Esophagus (tissue), 2 donors: Measurements from ENCODE around the gene DONSON. TPM values are rescaled to one million over a fixed set of nuclear protein-coding genes. Genes with fewer than 3 reads are reported as not detected.

Experiments used
- H3K27ac ChIP-seq, 2 donors: one replicate each; pipeline ENCODE4 v1.5.1; 2013; ENCODE audit warnings: low read depth in 2 of 2, mild to moderate bottlenecking in 2 of 2, inconsistent platforms in 1 of 2, low read length in 1 of 2, moderate library complexity in 1 of 2
- H3K27me3 ChIP-seq, 2 donors: one replicate each; pipeline ENCODE4 v1.6.1; 2013; ENCODE audit warnings: low read length in 2 of 2, control low read depth in 1 of 2, mild to moderate bottlenecking in 1 of 2; ENCODE audit not compliant: insufficient read depth in 2 of 2, control insufficient read depth in 1 of 2
- H3K36me3 ChIP-seq, 2 donors: one replicate each; pipeline ENCODE4 v1.6.1; 2013; ENCODE audit warnings: low read length in 1 of 2; ENCODE audit not compliant: control insufficient read depth in 2 of 2, insufficient read depth in 2 of 2
- H3K4me1 ChIP-seq, 2 donors: one replicate each; pipeline ENCODE4 v1.6.1; 2013; ENCODE audit warnings: low read length in 1 of 2; ENCODE audit not compliant: control insufficient read depth in 2 of 2, insufficient read depth in 2 of 2
- H3K4me3 ChIP-seq, 2 donors: one replicate each; pipeline ENCODE4 v1.5.1; 2013; ENCODE audit warnings: low read length in 2 of 2, mild to moderate bottlenecking in 2 of 2, low read depth in 1 of 2, moderate library complexity in 1 of 2
- H3K9me3 ChIP-seq, 2 donors: one replicate each; pipeline ENCODE4 v1.6.1; 2013; ENCODE audit warnings: mild to moderate bottlenecking in 2 of 2, low read depth in 1 of 2, low read length in 1 of 2, moderate library complexity in 1 of 2; ENCODE audit not compliant: control insufficient read depth in 2 of 2, insufficient read depth in 1 of 2
- WGBS, 2 donors: extraction: QIAGEN DNeasy Blood & Tissue Kit; methylation state at CpG; one replicate each; pipeline ENCODE4 v1.1.7; 2013; 5-methylcytosine and 5-hydroxymethylcytosine counted together
- polyA plus RNA-seq, 2 donors: library from polyadenylated mRNA; stranded (reverse); fragments of 200-250 nt; gene quantifications; one replicate each; pipeline ENCODE4 v1.2.3, GENCODE V29; 2013
- donor health status: healthy with polysubstance abuse.
- donor health status: Bipolar disorder and iron deficiency.

The DONSON gene
- polyA plus RNA-seq, 2 donors = 10.6 to 17.4 TPM

- H3K4me3 ChIP-seq = no peak overlapping the region
- H3K36me3 ChIP-seq = peaks cover 9 to 11% of the 10 kb centered on the region in 2 donors
- H3K9me3 ChIP-seq = no peaks in the 10 kb centered on the region
- H3K27me3 ChIP-seq = no peaks in the 10 kb centered on the region
- 80 to 85% methylated on average over 6 of the region's 6 CpGs for WGBS, 2 donors
- H3K4me1 ChIP-seq = no peaks in the 10 kb centered on the region
- no peak overlapping the region for H3K27ac ChIP-seq
Observed at GRCh38 chr21:33567914-33568313, 20.6 kb downstream of the DONSON start.

GRCh38 chr21:33566514-33566913, 22.0 kb downstream of the DONSON start:
- H3K9me3 ChIP-seq = no peaks in the 10 kb centered on the region
- no peaks in the 10 kb centered on the region for H3K27me3 ChIP-seq
- H3K36me3 ChIP-seq = peaks cover 8 to 9% of the 10 kb centered on the region in 2 donors
- no peak overlapping the region for H3K4me3 ChIP-seq
- 94 to 96% methylated on average over 2 of the region's 2 CpGs for WGBS, 2 donors
- H3K27ac ChIP-seq = no peak overlapping the region
- H3K4me1 ChIP-seq = no peaks in the 10 kb centered on the region

- Histone ChIP-seq H3K4me1 (no peaks in the 10 kb centered on the region), H3K27me3 (no peaks in the 10 kb centered on the region), H3K9me3 (no peaks in the 10 kb centered on the region), H3K4me3 (no peak overlapping the region), H3K27ac (no peak overlapping the region), H3K36me3 (peaks cover 7 to 12% of the 10 kb centered on the region in 2 donors)
- WGBS, 2 donors = 96 to 97% methylated on average over 2 of the region's 2 CpGs
Observed at GRCh38 chr21:33562389-33562788, 26.1 kb downstream of the DONSON start.

GRCh38 chr21:33561373-33561772, 27.1 kb downstream of the DONSON start:
- Histone ChIP-seq H3K27me3 (no peaks in the 10 kb centered on the region), H3K4me3 (no peak overlapping the region), H3K27ac (no peak overlapping the region), H3K4me1 (no peaks in the 10 kb centered on the region), H3K9me3 (no peaks in the 10 kb centered on the region), H3K36me3 (peaks cover 9 to 13% of the 10 kb centered on the region in 2 donors)
- 76 to 83% methylated on average over 2 of the region's 2 CpGs for WGBS, 2 donors

GRCh38 chr21:33560965-33561364, 27.5 kb downstream of the DONSON start:
- Histone ChIP-seq H3K27ac (no peak overlapping the region), H3K4me1 (no peaks in the 10 kb centered on the region), H3K36me3 (peaks cover 9 to 13% of the 10 kb centered on the region in 2 donors)

GRCh38 chr21:33559813-33560212, 28.7 kb downstream of the DONSON start:
- H3K4me3 ChIP-seq = no peak overlapping the region
- 91 to 93% methylated on average over 10 of the region's 10 CpGs for WGBS, 2 donors
- peaks cover 9 to 13% of the 10 kb centered on the region in 2 donors for H3K36me3 ChIP-seq

More at GRCh38 chr21:33560965-33561364, 27.5 kb downstream of the DONSON start:
- Histone ChIP-seq H3K27me3 (no peaks in the 10 kb centered on the region), H3K4me3 (no peak overlapping the region), H3K9me3 (no peaks in the 10 kb centered on the region)

GRCh38 chr21:33558777-33559421, 29.6 kb downstream of the DONSON start:
- H3K27me3 ChIP-seq = no peaks in the 10 kb centered on the region
- H3K36me3 ChIP-seq = peaks cover 15 to 20% of the 10 kb centered on the region in 2 donors
- no peaks in the 10 kb centered on the region for H3K9me3 ChIP-seq
- no peak overlapping the region for H3K27ac ChIP-seq
- H3K4me3 ChIP-seq = no peak overlapping the region
- WGBS, 2 donors = 73 to 80% methylated on average over 4 of the region's 4 CpGs
- H3K4me1 ChIP-seq = no peaks in the 10 kb centered on the region

More at GRCh38 chr21:33559813-33560212, 28.7 kb downstream of the DONSON start:
- Histone ChIP-seq H3K9me3 (no peaks in the 10 kb centered on the region), H3K27me3 (no peaks in the 10 kb centered on the region), H3K27ac (no peak overlapping the region), H3K4me1 (no peaks in the 10 kb centered on the region)

- H3K27ac ChIP-seq = no peak overlapping the region
- H3K4me1 ChIP-seq = peaks cover 0 to 2% of the 10 kb centered on the region in 2 donors
- no peak overlapping the region for H3K4me3 ChIP-seq
- H3K36me3 ChIP-seq = peaks cover 20 to 26% of the 10 kb centered on the region in 2 donors
- WGBS, 2 donors = 96% methylated on average over 19 of the region's 19 CpGs
- no peaks in the 10 kb centered on the region for H3K27me3 ChIP-seq
- no peaks in the 10 kb centered on the region for H3K9me3 ChIP-seq
Observed at GRCh38 chr21:33557447-33557846, 31.0 kb downstream of the DONSON start.

GRCh38 chr21:33554982-33555344, 33.5 kb downstream of the DONSON start:
- Histone ChIP-seq H3K36me3 (peaks cover 29 to 49% of the 10 kb centered on the region in 2 donors), H3K27me3 (no peaks in the 10 kb centered on the region), H3K27ac (no peak overlapping the region), H3K4me1 (peaks cover 0 to 2% of the 10 kb centered on the region in 2 donors), H3K9me3 (no peaks in the 10 kb centered on the region), H3K4me3 (no peak overlapping the region)
- 97 to 98% methylated on average over 32 of the region's 32 CpGs for WGBS, 2 donors
